Endodermal cell (in vitro differentiated cells): ENCODE measurements around the gene PAN3. TPM values are rescaled to one million over a fixed set of nuclear protein-coding genes. Genes with fewer than 3 reads are reported as not detected.

ENCODE experiments used
- DNase-seq: peaks from one replicate; pipeline ENCODE4 v3.0.0-alpha.2; 2017
- H3K27ac ChIP-seq: 2 replicates; pipeline ENCODE4 v1.5.1; 2013; ENCODE audit warnings: mild to moderate bottlenecking, low read depth, low read length, moderate library complexity
- H3K27me3 ChIP-seq: 2 replicates; pipeline ENCODE4 v1.6.1; 2013; ENCODE audit warnings: mild to moderate bottlenecking, low read length, moderate library complexity; ENCODE audit not compliant: insufficient read depth, control insufficient read depth, poor library complexity, severe bottlenecking
- H3K36me3 ChIP-seq: 2 replicates; pipeline ENCODE4 v1.7.0; 2013; ENCODE audit warnings: mild to moderate bottlenecking, low read length, moderate library complexity; ENCODE audit not compliant: control insufficient read depth, insufficient read depth
- H3K4me1 ChIP-seq: one replicate; pipeline ENCODE4 v1.7.0; 2013; ENCODE audit warnings: low read length; ENCODE audit not compliant: control insufficient read depth, insufficient read depth
- H3K4me3 ChIP-seq: 2 replicates; pipeline ENCODE4 v1.5.1; 2013; ENCODE audit warnings: mild to moderate bottlenecking, low read length, moderate library complexity
- H3K9ac ChIP-seq: 2 replicates; pipeline ENCODE4 v1.6.1; 2013; ENCODE audit warnings: mild to moderate bottlenecking, low read length, moderate library complexity; ENCODE audit not compliant: poor library complexity, severe bottlenecking; ENCODE audit errors: extremely low read depth
- H3K9me3 ChIP-seq: 2 replicates; pipeline ENCODE4 v1.6.1; 2013; ENCODE audit warnings: mild to moderate bottlenecking, low read length, moderate library complexity; ENCODE audit not compliant: control insufficient read depth
- H3K27ac Mint-ChIP-seq: 2 replicates; pipeline ENCODE4 v1.8.0; 2020; ENCODE audit warnings: mixed read lengths
- H3K27me3 Mint-ChIP-seq: 2 replicates; pipeline ENCODE4 v1.8.0; 2021; ENCODE audit warnings: mild to moderate bottlenecking, mixed read lengths; ENCODE audit not compliant: insufficient read depth
- H3K36me3 Mint-ChIP-seq: 2 replicates; pipeline ENCODE4 v1.8.0; 2020; ENCODE audit warnings: low read depth, mixed read lengths
- H3K4me1 Mint-ChIP-seq: 2 replicates; pipeline ENCODE4 v1.8.0; 2020; ENCODE audit warnings: mixed read lengths
- H3K4me3 Mint-ChIP-seq: 2 replicates; pipeline ENCODE4 v1.8.0; 2020; ENCODE audit warnings: mild to moderate bottlenecking, moderate library complexity, mixed read lengths
- H3K9me3 Mint-ChIP-seq: 2 replicates; pipeline ENCODE4 v1.8.0; 2020; ENCODE audit warnings: mild to moderate bottlenecking, mixed read lengths
- CTCF ChIP-seq: fragments of 200-600 bp; sonication (generic); conservative IDR thresholded peaks from 2 replicates; pipeline ENCODE4 v1.5.0; 2021; ENCODE audit warnings: antibody characterized with exemption, mild to moderate bottlenecking
- WGBS, 2 experiments: methylation state at CpG; one replicate each; pipeline versions ENCODE4 v1.1.5 to v1.1.7; 2013; ENCODE audit warnings: missing lambda C conversion rate in 2 of 2, mixed read lengths in 1 of 2; ENCODE audit not compliant: insufficient coverage in 1 of 2, insufficient read length in 1 of 2; 5-methylcytosine and 5-hydroxymethylcytosine counted together
- total RNA-seq, 2 donors: library from RNA; stranded (reverse); fragmentation: NEBNext Ultra II Directional in 1 of 2; extraction: Animal tissue kit (Norgen Biotek cat#: 25700) in 1 of 2; gene quantifications; 2 replicates in 1 of 2; 3 replicates in 1 of 2; pipeline ENCODE4 v1.2.1, GENCODE V29; 2021

PAN3 gene
- total RNA-seq, 2 donors from 2014 or later: 73.5 to 73.8 TPM

- no peak for DNase-seq
- no peaks in the 10 kb centered on the region for H3K9me3 ChIP-seq
- H3K4me1 Mint-ChIP-seq: peaks cover 2% of the 10 kb centered on the region
- 87% methylated on average over 3 of the region's 3 CpGs; no CpG with 5 or more reads in 1 of the 2 experiments for WGBS, 2 experiments
- no peak overlapping the region for H3K4me3 ChIP-seq
- no peaks in the 10 kb centered on the region for H3K27me3 Mint-ChIP-seq
- no peak overlapping the region for H3K27ac Mint-ChIP-seq
- no peaks in the 10 kb centered on the region for H3K9me3 Mint-ChIP-seq
- H3K36me3 ChIP-seq: no peaks in the 10 kb centered on the region
- no peak overlapping the region for H3K9ac ChIP-seq
- H3K36me3 Mint-ChIP-seq: no peaks in the 10 kb centered on the region
- H3K4me1 ChIP-seq: peaks cover 3% of the 10 kb centered on the region
- H3K4me3 Mint-ChIP-seq: no peak overlapping the region
- H3K27ac ChIP-seq: no peak overlapping the region
- H3K27me3 ChIP-seq: no peaks in the 10 kb centered on the region
- no peak for TF ChIP-seq CTCF
These were observed 197.9 kb downstream of the PAN3 start for GRCh38 chr13:28336193-28336657.

- no peak overlapping the region for H3K9ac ChIP-seq
These were observed 199.0 kb downstream of the PAN3 start for GRCh38 chr13:28337166-28338005.

GRCh38 chr13:28338006-28338574 is 199.7 kb downstream of the PAN3 start:
- DNase-seq: no peak
- Histone ChIP-seq H3K9me3 (no peaks in the 10 kb centered on the region), H3K4me3 (no peak overlapping the region), H3K4me1 (peaks cover 3% of the 10 kb centered on the region), H3K9ac (no peak overlapping the region), H3K27ac (no peak overlapping the region), H3K36me3 (no peaks in the 10 kb centered on the region), H3K27me3 (no peaks in the 10 kb centered on the region)
- WGBS, 2 experiments: 90 to 94% methylated on average over 2 to 4 of the region's 4 CpGs
- Mint-ChIP-seq H3K36me3 (no peaks in the 10 kb centered on the region), H3K9me3 (no peaks in the 10 kb centered on the region), H3K27me3 (no peaks in the 10 kb centered on the region), H3K4me3 (no peak overlapping the region), H3K27ac (no peak overlapping the region), H3K4me1 (peaks cover 2% of the 10 kb centered on the region)
- TF ChIP-seq CTCF: no peak

More at GRCh38 chr13:28337166-28338005, 199.0 kb downstream of the PAN3 start:
- Histone ChIP-seq H3K4me3 (no peak overlapping the region), H3K4me1 (peaks cover 3% of the 10 kb centered on the region), H3K36me3 (no peaks in the 10 kb centered on the region), H3K27me3 (no peaks in the 10 kb centered on the region), H3K9me3 (no peaks in the 10 kb centered on the region), H3K27ac (no peak overlapping the region)
- H3K4me3 Mint-ChIP-seq: no peak overlapping the region
- no peaks in the 10 kb centered on the region for H3K27me3 Mint-ChIP-seq
- no peak for DNase-seq
- 93% methylated on average over 3 to 4 of the region's 4 CpGs for WGBS, 2 experiments
- H3K36me3 Mint-ChIP-seq: no peaks in the 10 kb centered on the region
- peaks cover 2% of the 10 kb centered on the region for H3K4me1 Mint-ChIP-seq
- no peak for TF ChIP-seq CTCF
- no peak overlapping the region for H3K27ac Mint-ChIP-seq
- no peaks in the 10 kb centered on the region for H3K9me3 Mint-ChIP-seq
